GM12878 (cell line): ENCODE results near the gene PNMT. TPM values are rescaled to one million over a fixed set of nuclear protein-coding genes. Genes with fewer than 3 reads are reported as not detected.

ENCODE experiments used
- ATAC-seq: fragments of 200-7000 bp; cut with Tn5 transposase; 3 replicates; pipeline ENCODE4 v1.9.1; 2020; ENCODE audit warnings: mild to moderate bottlenecking, moderate library complexity
- BruUV-seq: library from RNA; stranded (reverse); fragments of 400-500 nt; replicated peaks from 2 replicates; lab custom pipeline; 2021; lab: Mats Ljungman, UMichigan
- CTCF ChIA-PET: fragments of 300-600 bp; sonication (Branson Sonifier 250); formaldehyde crosslinking; extraction: SDS; loops from one replicate; lab custom pipeline; 2021; ENCODE audit warnings: inconsistent platforms; lab: Yijun Ruan, JAX
- POLR2A ChIA-PET: fragments of 350-600 bp; formaldehyde crosslinking; extraction: SDS; loops from one replicate; lab custom pipeline; 2021; ENCODE audit warnings: inconsistent platforms; lab: Charles Lee
- RAD21 ChIA-PET: fragments of 300-600 bp; sonication (Branson Sonifier 250); formaldehyde crosslinking; loops from one replicate; lab custom pipeline; 2023; ENCODE audit warnings: antibody characterized with exemption; ENCODE audit not compliant: unreplicated experiment; lab: Charles Lee
- SMC1A ChIA-PET: fragments of 300-600 bp; sonication (Branson Sonifier 250); formaldehyde crosslinking; loops from one replicate; lab custom pipeline; 2023; ENCODE audit not compliant: unreplicated experiment, uncharacterized antibody; lab: Charles Lee
- DNase-seq: peaks from one replicate; pipeline ENCODE4 v3.0.0-alpha.2; 2011; ENCODE audit warnings: low read depth, low spot score
- FAIRE-seq: peaks from 3 replicates; lab custom pipeline; 2011; peaks lifted over from hg19 to GRCh38; lab: Jason Lieb, UNC
- H2AFZ ChIP-seq: 2 replicates; pipeline ENCODE4 v1.6.0; 2011; ENCODE audit warnings: low read depth, low read length, control low read depth; ENCODE audit not compliant: control insufficient read depth
- H3K27ac ChIP-seq: 2 replicates; pipeline ENCODE4 v1.5.1; 2011; ENCODE audit warnings: control low read depth; ENCODE audit not compliant: control insufficient read depth, insufficient read depth
- H3K27me3 ChIP-seq, 2 experiments: replicated peaks in 1 of 2; 2 replicates each; pipeline versions ENCODE4 v1.6.0 to v1.6.1; 2011; ENCODE audit warnings: low read length in 1 of 2; ENCODE audit not compliant: control insufficient read depth in 2 of 2, insufficient read depth in 2 of 2
- H3K36me3 ChIP-seq, 2 experiments: 2 replicates each; pipeline ENCODE4 v1.5.1; 2011; ENCODE audit warnings: low read length in 1 of 2; ENCODE audit not compliant: control insufficient read depth in 2 of 2, insufficient read depth in 2 of 2
- H3K4me1 ChIP-seq: 2 replicates; pipeline ENCODE4 v1.6.1; 2011; ENCODE audit warnings: mild to moderate bottlenecking, low read length, moderate library complexity, mixed read lengths; ENCODE audit not compliant: control insufficient read depth, insufficient read depth
- H3K4me2 ChIP-seq: 2 replicates; pipeline ENCODE4 v1.6.0; 2011; ENCODE audit warnings: control low read depth; ENCODE audit not compliant: control insufficient read depth, insufficient read depth
- H3K4me3 ChIP-seq: fragments of 200-600 bp; sonication (generic); 2 replicates; pipeline ENCODE4 v1.5.1; 2016
- H3K79me2 ChIP-seq: 2 replicates; pipeline ENCODE4 v1.6.0; 2011; ENCODE audit warnings: low read length; ENCODE audit not compliant: control insufficient read depth, insufficient read depth
- H3K9ac ChIP-seq: 2 replicates; pipeline ENCODE4 v1.8.0; 2011; ENCODE audit warnings: low read length, control low read depth, mixed read lengths; ENCODE audit not compliant: control insufficient read depth, insufficient read depth
- H3K9me3 ChIP-seq: replicated peaks from 3 replicates; pipeline ENCODE4 v1.5.1; 2011; ENCODE audit warnings: mild to moderate bottlenecking, low read length; ENCODE audit not compliant: control insufficient read depth, insufficient read depth
- H4K20me1 ChIP-seq: 2 replicates; pipeline ENCODE4 v1.6.0; 2011; ENCODE audit not compliant: control insufficient read depth, insufficient read depth
- MTA2 ChIP-seq: fragments of 450-650 bp; IDR thresholded peaks from 2 replicates; pipeline ENCODE4 v1.6.1; 2016; ENCODE audit warnings: low read depth, mild to moderate bottlenecking, moderate library complexity
- NR2F1 ChIP-seq: fragments of 450-650 bp; conservative IDR thresholded peaks from 2 replicates; pipeline ENCODE4 v1.6.1; 2017; ENCODE audit warnings: mild to moderate bottlenecking
- PAX8 ChIP-seq: fragments of 450-650 bp; IDR thresholded peaks from 2 replicates; pipeline ENCODE4 v1.6.1; 2017; ENCODE audit warnings: mild to moderate bottlenecking, moderate library complexity
- SUPT20H ChIP-seq: IDR thresholded peaks from 2 replicates; pipeline ENCODE4 v1.6.1; 2011; ENCODE audit warnings: low read depth, mild to moderate bottlenecking, low read length, moderate library complexity, borderline replicate concordance; ENCODE audit not compliant: control insufficient read depth
- WGBS: methylation state at CpG from one replicate; pipeline ENCODE4 v1.1.6; 2016; ENCODE audit warnings: low lambda C conversion rate; ENCODE audit not compliant: insufficient replicate concordance, insufficient coverage; ENCODE audit errors: missing lambda C conversion rate; 5-methylcytosine and 5-hydroxymethylcytosine counted together
- in situ Hi-C: fragments of 300-500 bp; cut with MboI; formaldehyde crosslinking; loops from 9 replicates; pipeline ENCODE4 v1.14.3; 2018; ENCODE audit warnings: mixed read lengths
- intact Hi-C: fragments of 100-400 bp; cut with micrococcal nuclease; formaldehyde crosslinking; loops from one replicate; pipeline ENCODE4 v1.14.2; 2022; ENCODE audit not compliant: unreplicated experiment
- polyA plus RNA-seq, 11 experiments: library from polyadenylated mRNA; depleted of rRNA in 4 of 11; unstranded in 6 of 11; stranded (reverse) in 5 of 11; fragments of >200 nt; fragmentation: Nextera tagmentation in 4 of 11; fragmentation: Illumina TruSeq in 1 of 11; extraction: Ambion mirVana in 4 of 11; extraction: Trizol in 1 of 11; gene quantifications; 1 replicate in 1 of 11; 2 replicates in 10 of 11; pipeline versions ENCODE4 v1.2.1 to v1.2.3, GENCODE V29; 2011 to 2016; ENCODE audit warnings: inconsistent platforms in 2 of 11, missing spikeins in 2 of 11, low read depth in 1 of 11
- total RNA-seq, 4 experiments: library from RNA; depleted of rRNA in 3 of 4; stranded (reverse); fragments of >200 nt in 3 of 4; fragmentation: Illumina TruSeq in 1 of 4; extraction: Trizol in 1 of 4; gene quantifications; 2 replicates each; pipeline versions ENCODE4 v1.2.1 to v1.2.3, GENCODE V29; 2013 to 2021
- TF ChIP-seq, protein P1 (sequence below): IDR thresholded peaks from 2 replicates; pipeline ENCODE4 v1.6.1; 2012; ENCODE audit warnings: improper control_type of control experiment, low read depth, low read length; ENCODE audit not compliant: insufficient replicate concordance
- TF ChIP-seq, protein P2 (sequence below): fragments of 450-650 bp; conservative IDR thresholded peaks from 2 replicates; pipeline ENCODE4 v1.6.1; 2017; ENCODE audit warnings: mild to moderate bottlenecking, moderate library complexity
- TF ChIP-seq, protein P3 (sequence below): fragments of 450-650 bp; IDR thresholded peaks from 2 replicates; pipeline ENCODE4 v1.6.1; 2017; ENCODE audit warnings: borderline replicate concordance
- TF ChIP-seq, protein P4 (sequence below): IDR thresholded peaks from 2 replicates; pipeline ENCODE4 v1.6.1; 2012; ENCODE audit warnings: low read depth, low read length, improper control_type of control experiment
- TF ChIP-seq, protein P5 (sequence below): fragments of 150-350 bp; IDR thresholded peaks from 2 replicates; pipeline ENCODE4 v1.6.1; 2014; ENCODE audit warnings: mild to moderate bottlenecking, low read depth, low read length

Gene PNMT
- total and polyA plus RNA-seq, 10 of the 15 experiments (the other 5 are each of a cell fraction or from before 2014, with no cell fraction given): not detected

DNA sequence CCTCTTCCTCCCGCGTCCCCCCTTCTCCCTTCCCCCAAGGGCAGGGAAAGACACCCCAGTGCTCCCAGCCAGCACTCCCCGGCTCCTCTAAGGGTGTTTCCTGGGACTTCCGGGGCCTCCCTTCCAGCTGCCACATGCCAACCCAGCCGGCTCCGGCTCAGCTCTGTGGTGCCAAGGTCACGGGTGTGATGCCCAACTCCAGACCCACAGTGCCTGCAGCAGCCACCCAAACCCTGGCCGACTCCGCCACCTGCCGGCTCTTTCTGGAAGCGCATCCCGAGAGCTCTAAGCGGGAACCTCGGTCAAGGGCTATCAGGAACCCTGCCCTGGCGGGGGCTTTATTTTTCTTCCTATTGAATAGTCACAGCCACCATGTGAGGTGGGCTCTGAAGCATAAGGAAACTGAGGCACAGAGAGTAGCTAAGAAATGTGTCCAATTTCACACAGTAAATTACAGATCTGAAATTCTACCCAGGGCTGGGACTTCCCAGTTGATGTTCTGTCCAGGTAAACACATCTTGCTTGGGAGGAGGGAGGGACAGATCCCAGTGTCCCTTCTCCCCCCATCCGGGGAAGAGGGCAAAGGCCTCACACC, 44.8 kb upstream of the PNMT start:
- in situ Hi-C loops (loop anchor here (5.0 kb wide), 2 partner anchors 129 to 359 kb away; partner anchors contain the start of gene PSMD3), intact Hi-C loops (loop anchor here (5.0 kb wide), 3 partner anchors 109 to 404 kb away; partner anchors contain the start of genes IKZF3 and MIEN1)
- RAD21 ChIA-PET: interaction anchor here (0.6 to 5.6 kb wide), 15 partner anchors 10 to 404 kb away, joined by 3 to 54 read pairs (median 5); partner anchors contain the start of genes MIEN1 and PSMD3
- no TSS peak for BruUV-seq
- Histone ChIP-seq H3K27me3 (peaks cover 7 to 8% of the 10 kb centered on the region in 2 experiments), H3K79me2 (no peaks in the 10 kb centered on the region), H3K36me3 (no peaks in the 10 kb centered on the region), H3K4me3 (no peak overlapping the region), H3K27ac (no peak overlapping the region), H3K9me3 (no peaks in the 10 kb centered on the region), H3K9ac (no peak overlapping the region), H3K4me1 (peaks cover 5% of the 10 kb centered on the region), H2AFZ (no peak overlapping the region), H3K4me2 (peak overlapping the region; percentile 26; the same call in 1 of the 2 replicates), H4K20me1 (no peaks in the 10 kb centered on the region)
- FAIRE-seq: peak; percentile 91
- DNase-seq: no peak
- POLR2A ChIA-PET: interaction anchor here (1.1 kb wide), 1 partner anchor 76 kb away, joined by 3 read pairs; no protein-coding TSS in a partner anchor
- CTCF ChIA-PET: interaction anchor here (0.6 to 8.9 kb wide), 54 partner anchors 9 to 502 kb away, joined by 3 to 225 read pairs (median 4); partner anchors contain the start of genes IKZF3, MIEN1, PGAP3 and PNMT
- SMC1A ChIA-PET: interaction anchor here (0.6 to 5.4 kb wide), 21 partner anchors 9 to 442 kb away, joined by 3 to 36 read pairs (median 4); partner anchors contain the start of genes MIEN1, PNMT and STARD3
- 1% methylated on average over 16 of the region's 16 CpGs for WGBS
- peak; percentile 80 for ATAC-seq
- TF ChIP-seq NR2F1 (peak; percentile 50; the same call in 1 of the 2 replicates), MTA2 (no peak), PAX8 (no peak), SUPT20H (no peak)
- TF ChIP-seq, protein P1, sequence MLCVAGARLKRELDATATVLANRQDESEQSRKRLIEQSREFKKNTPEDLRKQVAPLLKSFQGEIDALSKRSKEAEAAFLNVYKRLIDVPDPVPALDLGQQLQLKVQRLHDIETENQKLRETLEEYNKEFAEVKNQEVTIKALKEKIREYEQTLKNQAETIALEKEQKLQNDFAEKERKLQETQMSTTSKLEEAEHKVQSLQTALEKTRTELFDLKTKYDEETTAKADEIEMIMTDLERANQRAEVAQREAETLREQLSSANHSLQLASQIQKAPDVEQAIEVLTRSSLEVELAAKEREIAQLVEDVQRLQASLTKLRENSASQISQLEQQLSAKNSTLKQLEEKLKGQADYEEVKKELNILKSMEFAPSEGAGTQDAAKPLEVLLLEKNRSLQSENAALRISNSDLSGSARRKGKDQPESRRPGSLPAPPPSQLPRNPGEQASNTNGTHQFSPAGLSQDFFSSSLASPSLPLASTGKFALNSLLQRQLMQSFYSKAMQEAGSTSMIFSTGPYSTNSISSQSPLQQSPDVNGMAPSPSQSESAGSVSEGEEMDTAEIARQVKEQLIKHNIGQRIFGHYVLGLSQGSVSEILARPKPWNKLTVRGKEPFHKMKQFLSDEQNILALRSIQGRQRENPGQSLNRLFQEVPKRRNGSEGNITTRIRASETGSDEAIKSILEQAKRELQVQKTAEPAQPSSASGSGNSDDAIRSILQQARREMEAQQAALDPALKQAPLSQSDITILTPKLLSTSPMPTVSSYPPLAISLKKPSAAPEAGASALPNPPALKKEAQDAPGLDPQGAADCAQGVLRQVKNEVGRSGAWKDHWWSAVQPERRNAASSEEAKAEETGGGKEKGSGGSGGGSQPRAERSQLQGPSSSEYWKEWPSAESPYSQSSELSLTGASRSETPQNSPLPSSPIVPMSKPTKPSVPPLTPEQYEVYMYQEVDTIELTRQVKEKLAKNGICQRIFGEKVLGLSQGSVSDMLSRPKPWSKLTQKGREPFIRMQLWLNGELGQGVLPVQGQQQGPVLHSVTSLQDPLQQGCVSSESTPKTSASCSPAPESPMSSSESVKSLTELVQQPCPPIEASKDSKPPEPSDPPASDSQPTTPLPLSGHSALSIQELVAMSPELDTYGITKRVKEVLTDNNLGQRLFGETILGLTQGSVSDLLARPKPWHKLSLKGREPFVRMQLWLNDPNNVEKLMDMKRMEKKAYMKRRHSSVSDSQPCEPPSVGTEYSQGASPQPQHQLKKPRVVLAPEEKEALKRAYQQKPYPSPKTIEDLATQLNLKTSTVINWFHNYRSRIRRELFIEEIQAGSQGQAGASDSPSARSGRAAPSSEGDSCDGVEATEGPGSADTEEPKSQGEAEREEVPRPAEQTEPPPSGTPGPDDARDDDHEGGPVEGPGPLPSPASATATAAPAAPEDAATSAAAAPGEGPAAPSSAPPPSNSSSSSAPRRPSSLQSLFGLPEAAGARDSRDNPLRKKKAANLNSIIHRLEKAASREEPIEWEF: no peak
- TF ChIP-seq, protein P2, sequence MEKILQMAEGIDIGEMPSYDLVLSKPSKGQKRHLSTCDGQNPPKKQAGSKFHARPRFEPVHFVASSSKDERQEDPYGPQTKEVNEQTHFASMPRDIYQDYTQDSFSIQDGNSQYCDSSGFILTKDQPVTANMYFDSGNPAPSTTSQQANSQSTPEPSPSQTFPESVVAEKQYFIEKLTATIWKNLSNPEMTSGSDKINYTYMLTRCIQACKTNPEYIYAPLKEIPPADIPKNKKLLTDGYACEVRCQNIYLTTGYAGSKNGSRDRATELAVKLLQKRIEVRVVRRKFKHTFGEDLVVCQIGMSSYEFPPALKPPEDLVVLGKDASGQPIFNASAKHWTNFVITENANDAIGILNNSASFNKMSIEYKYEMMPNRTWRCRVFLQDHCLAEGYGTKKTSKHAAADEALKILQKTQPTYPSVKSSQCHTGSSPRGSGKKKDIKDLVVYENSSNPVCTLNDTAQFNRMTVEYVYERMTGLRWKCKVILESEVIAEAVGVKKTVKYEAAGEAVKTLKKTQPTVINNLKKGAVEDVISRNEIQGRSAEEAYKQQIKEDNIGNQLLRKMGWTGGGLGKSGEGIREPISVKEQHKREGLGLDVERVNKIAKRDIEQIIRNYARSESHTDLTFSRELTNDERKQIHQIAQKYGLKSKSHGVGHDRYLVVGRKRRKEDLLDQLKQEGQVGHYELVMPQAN: no peak
- TF ChIP-seq, protein P3, sequence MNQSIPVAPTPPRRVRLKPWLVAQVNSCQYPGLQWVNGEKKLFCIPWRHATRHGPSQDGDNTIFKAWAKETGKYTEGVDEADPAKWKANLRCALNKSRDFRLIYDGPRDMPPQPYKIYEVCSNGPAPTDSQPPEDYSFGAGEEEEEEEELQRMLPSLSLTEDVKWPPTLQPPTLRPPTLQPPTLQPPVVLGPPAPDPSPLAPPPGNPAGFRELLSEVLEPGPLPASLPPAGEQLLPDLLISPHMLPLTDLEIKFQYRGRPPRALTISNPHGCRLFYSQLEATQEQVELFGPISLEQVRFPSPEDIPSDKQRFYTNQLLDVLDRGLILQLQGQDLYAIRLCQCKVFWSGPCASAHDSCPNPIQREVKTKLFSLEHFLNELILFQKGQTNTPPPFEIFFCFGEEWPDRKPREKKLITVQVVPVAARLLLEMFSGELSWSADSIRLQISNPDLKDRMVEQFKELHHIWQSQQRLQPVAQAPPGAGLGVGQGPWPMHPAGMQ: no peak
- TF ChIP-seq, protein P4, sequence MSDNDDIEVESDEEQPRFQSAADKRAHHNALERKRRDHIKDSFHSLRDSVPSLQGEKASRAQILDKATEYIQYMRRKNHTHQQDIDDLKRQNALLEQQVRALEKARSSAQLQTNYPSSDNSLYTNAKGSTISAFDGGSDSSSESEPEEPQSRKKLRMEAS: no peak
- TF ChIP-seq, protein P5, sequence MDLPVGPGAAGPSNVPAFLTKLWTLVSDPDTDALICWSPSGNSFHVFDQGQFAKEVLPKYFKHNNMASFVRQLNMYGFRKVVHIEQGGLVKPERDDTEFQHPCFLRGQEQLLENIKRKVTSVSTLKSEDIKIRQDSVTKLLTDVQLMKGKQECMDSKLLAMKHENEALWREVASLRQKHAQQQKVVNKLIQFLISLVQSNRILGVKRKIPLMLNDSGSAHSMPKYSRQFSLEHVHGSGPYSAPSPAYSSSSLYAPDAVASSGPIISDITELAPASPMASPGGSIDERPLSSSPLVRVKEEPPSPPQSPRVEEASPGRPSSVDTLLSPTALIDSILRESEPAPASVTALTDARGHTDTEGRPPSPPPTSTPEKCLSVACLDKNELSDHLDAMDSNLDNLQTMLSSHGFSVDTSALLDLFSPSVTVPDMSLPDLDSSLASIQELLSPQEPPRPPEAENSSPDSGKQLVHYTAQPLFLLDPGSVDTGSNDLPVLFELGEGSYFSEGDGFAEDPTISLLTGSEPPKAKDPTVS: no peak
